Retinal pigment epithelial cell (primary cell): Measurements from ENCODE around the gene ROBO1.

ENCODE experiments used
- DNase-seq: peaks from one replicate; pipeline ENCODE4 v3.0.0-alpha.2; 2010; ENCODE audit warnings: low read depth
- H3K4me3 ChIP-seq: 2 replicates; pipeline ENCODE4 v1.5.1; 2011; ENCODE audit warnings: mild to moderate bottlenecking, low read length, control low read depth, moderate library complexity
- TF ChIP-seq, protein P1 (sequence below): conservative IDR thresholded peaks from 2 replicates; pipeline ENCODE4 v1.5.1; 2011; ENCODE audit warnings: low read depth, low read length, control low read depth, inconsistent platforms

The ROBO1 gene

DNA sequence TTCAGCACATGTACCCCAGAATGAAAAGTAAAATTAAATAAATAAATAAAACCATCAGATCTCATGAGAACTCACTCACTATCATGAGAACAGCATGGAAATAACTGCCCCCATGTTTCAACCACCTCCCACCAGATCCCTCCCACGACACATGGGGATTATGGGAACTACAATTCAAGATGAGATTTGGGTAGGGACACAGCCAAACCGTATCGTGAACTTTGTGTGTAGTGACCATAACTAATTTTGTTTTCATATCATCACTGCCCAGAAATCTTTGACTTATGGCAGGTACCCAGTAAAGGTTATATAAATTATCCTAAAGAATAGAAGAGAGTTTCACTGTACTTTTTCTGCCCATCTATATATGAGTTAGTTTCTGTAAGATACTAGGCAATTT lies 766.5 kb downstream of the ROBO1 start:
- no peak overlapping the region for H3K4me3 ChIP-seq
- DNase-seq = no peak
- TF ChIP-seq, protein P1, sequence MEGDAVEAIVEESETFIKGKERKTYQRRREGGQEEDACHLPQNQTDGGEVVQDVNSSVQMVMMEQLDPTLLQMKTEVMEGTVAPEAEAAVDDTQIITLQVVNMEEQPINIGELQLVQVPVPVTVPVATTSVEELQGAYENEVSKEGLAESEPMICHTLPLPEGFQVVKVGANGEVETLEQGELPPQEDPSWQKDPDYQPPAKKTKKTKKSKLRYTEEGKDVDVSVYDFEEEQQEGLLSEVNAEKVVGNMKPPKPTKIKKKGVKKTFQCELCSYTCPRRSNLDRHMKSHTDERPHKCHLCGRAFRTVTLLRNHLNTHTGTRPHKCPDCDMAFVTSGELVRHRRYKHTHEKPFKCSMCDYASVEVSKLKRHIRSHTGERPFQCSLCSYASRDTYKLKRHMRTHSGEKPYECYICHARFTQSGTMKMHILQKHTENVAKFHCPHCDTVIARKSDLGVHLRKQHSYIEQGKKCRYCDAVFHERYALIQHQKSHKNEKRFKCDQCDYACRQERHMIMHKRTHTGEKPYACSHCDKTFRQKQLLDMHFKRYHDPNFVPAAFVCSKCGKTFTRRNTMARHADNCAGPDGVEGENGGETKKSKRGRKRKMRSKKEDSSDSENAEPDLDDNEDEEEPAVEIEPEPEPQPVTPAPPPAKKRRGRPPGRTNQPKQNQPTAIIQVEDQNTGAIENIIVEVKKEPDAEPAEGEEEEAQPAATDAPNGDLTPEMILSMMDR = no peak

DNA sequence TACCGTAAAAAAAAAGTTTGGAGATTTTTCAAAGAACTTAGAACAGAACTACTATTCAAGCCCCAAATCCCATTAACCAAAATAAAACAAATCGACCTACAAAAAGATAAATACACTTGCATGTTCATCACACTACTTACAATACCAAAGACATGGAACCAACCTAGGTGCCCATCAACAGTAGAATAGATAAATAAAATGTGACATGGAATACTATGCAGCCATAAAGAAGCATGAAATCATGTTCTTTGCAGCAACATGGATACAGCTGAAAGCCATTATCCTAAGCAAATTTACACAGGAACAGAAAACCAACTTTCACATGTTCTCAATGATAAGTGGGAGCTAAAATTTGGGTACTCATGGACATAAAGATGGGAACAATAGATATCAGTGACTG lies 768.7 kb downstream of the ROBO1 start:
- TF ChIP-seq, protein P1 = no peak
- no peak for DNase-seq
- no peak overlapping the region for H3K4me3 ChIP-seq

DNA sequence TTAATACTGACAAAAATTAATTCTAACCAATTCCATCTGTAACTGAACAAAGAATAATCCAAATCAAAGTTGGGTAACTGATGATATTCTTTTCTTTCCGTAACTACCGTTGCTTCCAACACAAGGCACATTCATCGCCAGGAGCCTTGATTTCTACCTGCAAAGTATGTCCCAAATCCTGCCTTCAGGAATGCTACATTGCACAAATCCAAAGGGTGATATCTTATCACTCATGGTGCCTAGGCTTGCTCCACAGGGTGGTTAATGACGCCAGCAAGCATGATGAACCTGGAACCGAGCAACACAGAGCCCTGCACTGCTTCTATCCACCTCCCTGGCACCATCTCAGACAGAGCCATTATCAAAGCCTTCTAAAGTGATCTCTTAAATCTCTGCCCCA lies 772.7 kb downstream of the ROBO1 start:
- DNase-seq = no peak
- H3K4me3 ChIP-seq = no peak overlapping the region
- TF ChIP-seq, protein P1 = no peak

DNA sequence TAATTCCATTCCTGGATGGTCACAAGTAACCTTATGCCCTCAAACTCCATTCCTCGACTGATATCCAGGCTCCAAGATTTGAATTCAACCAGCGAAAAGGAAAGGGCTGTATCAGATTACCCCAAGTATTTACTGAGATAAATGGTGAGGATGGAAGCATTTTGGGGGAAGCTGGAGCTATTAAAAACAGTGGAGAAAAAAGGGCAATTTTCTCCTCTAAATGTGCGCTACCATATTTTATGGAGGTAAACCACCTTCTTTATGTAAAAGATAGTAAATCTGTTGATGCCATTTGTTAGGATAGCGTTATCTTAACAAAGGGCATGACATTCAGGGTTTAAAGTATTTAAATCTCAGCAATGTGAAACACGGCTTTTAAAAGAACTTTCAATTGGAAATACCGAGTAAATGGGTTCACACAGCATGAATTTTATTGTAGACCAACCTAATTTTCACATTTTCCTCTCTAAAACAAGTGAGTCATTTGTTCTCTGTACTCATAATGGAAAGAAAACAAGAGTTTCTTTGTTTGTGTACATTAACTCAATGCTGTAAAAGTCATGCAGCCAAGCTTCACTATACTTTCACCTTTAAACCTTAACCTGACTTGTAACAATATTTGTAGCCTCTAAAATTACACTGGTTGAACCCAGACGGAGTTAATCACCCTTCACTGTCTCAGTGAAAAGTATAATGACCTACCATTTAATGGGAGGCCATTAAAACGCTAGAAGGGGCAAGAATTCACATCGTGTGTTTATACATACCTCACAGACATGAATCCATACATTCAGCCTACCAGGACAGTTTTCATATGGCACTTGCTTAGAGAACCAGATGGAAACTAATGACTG lies 773.4 kb downstream of the ROBO1 start:
- TF ChIP-seq, protein P1 = no peak
- no peak for DNase-seq
- H3K4me3 ChIP-seq = no peak overlapping the region

DNA sequence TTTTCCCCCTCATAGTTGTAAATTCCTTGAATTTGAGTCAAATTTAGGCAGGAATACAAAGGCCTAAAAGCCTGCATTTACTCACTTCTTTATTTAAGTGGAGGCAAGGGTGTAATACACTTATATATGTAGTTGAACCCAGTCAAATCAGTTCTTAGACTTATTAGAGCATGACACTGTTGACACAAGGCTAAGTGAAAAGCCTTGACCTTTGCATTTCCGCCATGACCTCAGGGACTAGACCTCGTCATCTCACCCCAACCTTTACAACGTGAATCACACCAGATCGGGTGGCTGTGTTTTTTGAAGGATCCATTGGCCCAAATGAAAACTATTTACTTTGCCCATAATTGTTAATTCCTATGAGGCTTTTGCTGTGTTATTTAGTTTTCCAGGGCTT lies 774.4 kb downstream of the ROBO1 start:
- TF ChIP-seq, protein P1 = no peak
- DNase-seq = no peak
- H3K4me3 ChIP-seq = no peak overlapping the region

DNA sequence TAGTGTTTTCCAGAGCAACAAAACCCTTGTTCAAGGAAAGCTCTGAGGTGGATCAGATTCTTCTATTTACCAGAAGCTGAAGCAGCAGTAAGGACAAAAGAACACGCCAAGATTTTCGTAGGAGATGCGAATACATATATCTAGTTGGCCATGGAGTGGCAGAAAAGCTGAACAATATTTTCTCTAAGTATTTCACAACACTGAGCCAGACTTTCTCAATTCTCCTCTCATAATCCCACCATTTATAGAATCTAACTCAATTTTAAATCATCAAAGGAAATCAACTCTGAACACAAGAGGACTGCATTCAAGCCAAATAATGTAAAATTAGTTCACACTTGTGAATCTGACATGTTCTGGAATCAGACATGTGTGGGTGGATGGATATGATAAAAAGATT lies 775.0 kb downstream of the ROBO1 start:
- H3K4me3 ChIP-seq = no peak overlapping the region
- no peak for DNase-seq
- TF ChIP-seq, protein P1 = no peak

DNA sequence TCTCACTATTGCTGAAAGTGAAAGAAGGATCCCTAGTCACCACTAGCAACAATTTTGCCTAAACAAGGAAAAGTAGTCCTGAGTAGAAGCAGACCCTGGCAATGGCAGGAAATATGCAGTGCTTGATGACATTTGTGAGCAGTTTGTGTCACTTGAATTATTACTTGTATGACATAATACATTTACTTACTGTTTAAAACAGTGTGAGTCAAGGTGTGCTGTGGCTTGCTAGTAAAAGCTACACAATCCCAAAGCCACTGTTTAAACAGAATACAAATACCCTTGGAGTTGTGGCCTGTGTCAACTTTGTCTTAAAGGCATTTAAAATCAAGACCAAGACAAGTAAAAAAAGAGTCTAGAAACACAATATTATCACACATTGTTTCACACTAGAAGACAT lies 775.4 kb downstream of the ROBO1 start:
- DNase-seq = no peak
- H3K4me3 ChIP-seq = no peak overlapping the region
- TF ChIP-seq, protein P1 = no peak
